Nephron progenitor cell (in vitro differentiated cells): ENCODE measurements around the gene ZSCAN9.

Source experiments
- DNase-seq: peaks from one replicate; pipeline ENCODE4 v3.0.0; 2021
- H3K27ac Mint-ChIP-seq: 2 replicates; pipeline ENCODE4 v1.8.0; 2021; ENCODE audit warnings: mild to moderate bottlenecking, moderate library complexity, mixed read lengths
- H3K27me3 Mint-ChIP-seq: 2 replicates; pipeline ENCODE4 v1.8.0; 2021; ENCODE audit warnings: mild to moderate bottlenecking, low read depth, mixed read lengths; ENCODE audit not compliant: poor library complexity
- H3K36me3 Mint-ChIP-seq: 2 replicates; pipeline ENCODE4 v1.8.0; 2021; ENCODE audit warnings: low read depth, mixed read lengths
- H3K4me1 Mint-ChIP-seq: 2 replicates; pipeline ENCODE4 v1.8.0; 2021; ENCODE audit warnings: mixed read lengths
- H3K4me3 Mint-ChIP-seq: 2 replicates; pipeline ENCODE4 v1.8.0; 2021; ENCODE audit warnings: mild to moderate bottlenecking, moderate library complexity, mixed read lengths
- H3K9me3 Mint-ChIP-seq: 2 replicates; pipeline ENCODE4 v1.8.0; 2021; ENCODE audit warnings: mild to moderate bottlenecking, moderate library complexity, mixed read lengths
- CTCF ChIP-seq: fragments of 200-600 bp; sonication (generic); IDR thresholded peaks from 2 replicates; pipeline ENCODE4 v1.5.0; 2021; ENCODE audit warnings: antibody characterized with exemption

The ZSCAN9 gene

GRCh38 chr6:28203201-28203600 lies 21.9 kb upstream of the ZSCAN9 start:
- DNase-seq = no peak
- H3K27ac Mint-ChIP-seq = no peak overlapping the region
- no peaks in the 10 kb centered on the region for H3K36me3 Mint-ChIP-seq
- TF ChIP-seq CTCF = no peak
- H3K27me3 Mint-ChIP-seq = peaks cover 85% of the 10 kb centered on the region
- peaks cover 55% of the 10 kb centered on the region for H3K9me3 Mint-ChIP-seq
- no peak overlapping the region for H3K4me3 Mint-ChIP-seq
- H3K4me1 Mint-ChIP-seq = peaks cover 12% of the 10 kb centered on the region

GRCh38 chr6:28205879-28206278 lies 19.2 kb upstream of the ZSCAN9 start:
- Mint-ChIP-seq H3K4me1 (peaks cover 17% of the 10 kb centered on the region), H3K4me3 (no peak overlapping the region), H3K9me3 (peaks cover 47% of the 10 kb centered on the region), H3K27ac (no peak overlapping the region), H3K27me3 (peaks cover 94% of the 10 kb centered on the region), H3K36me3 (no peaks in the 10 kb centered on the region)
- no peak for DNase-seq
- no peak for TF ChIP-seq CTCF

- no peak for TF ChIP-seq CTCF
- Mint-ChIP-seq H3K36me3 (no peaks in the 10 kb centered on the region), H3K27me3 (peaks cover 94% of the 10 kb centered on the region), H3K27ac (no peak overlapping the region), H3K4me1 (peaks cover 18% of the 10 kb centered on the region), H3K9me3 (peaks cover 47% of the 10 kb centered on the region), H3K4me3 (peak overlapping the region; percentile 87)
- DNase-seq = no peak
Observed at GRCh38 chr6:28206527-28206926, 18.5 kb upstream of the ZSCAN9 start.

- peaks cover 47% of the 10 kb centered on the region for H3K9me3 Mint-ChIP-seq
- no peak for DNase-seq
- H3K27me3 Mint-ChIP-seq = peaks cover 94% of the 10 kb centered on the region
- H3K27ac Mint-ChIP-seq = no peak overlapping the region
- TF ChIP-seq CTCF = no peak
- H3K4me3 Mint-ChIP-seq = peak overlapping the region; percentile 87
- no peaks in the 10 kb centered on the region for H3K36me3 Mint-ChIP-seq
- H3K4me1 Mint-ChIP-seq = peaks cover 23% of the 10 kb centered on the region
Observed at GRCh38 chr6:28206928-28207509, 18.1 kb upstream of the ZSCAN9 start.

- peaks cover 28% of the 10 kb centered on the region for H3K4me1 Mint-ChIP-seq
- TF ChIP-seq CTCF = no peak
- no peak overlapping the region for H3K27ac Mint-ChIP-seq
- H3K36me3 Mint-ChIP-seq = no peaks in the 10 kb centered on the region
- peak overlapping the region; percentile 87 for H3K4me3 Mint-ChIP-seq
- peaks cover 47% of the 10 kb centered on the region for H3K9me3 Mint-ChIP-seq
- peak; percentile 56 for DNase-seq
- H3K27me3 Mint-ChIP-seq = peaks cover 94% of the 10 kb centered on the region
Observed at GRCh38 chr6:28207510-28208110, 17.5 kb upstream of the ZSCAN9 start.

GRCh38 chr6:28208111-28208659 lies 16.9 kb upstream of the ZSCAN9 start:
- Mint-ChIP-seq H3K36me3 (no peaks in the 10 kb centered on the region), H3K4me1 (peaks cover 29% of the 10 kb centered on the region), H3K9me3 (peaks cover 47% of the 10 kb centered on the region), H3K27me3 (peaks cover 100% of the 10 kb centered on the region), H3K4me3 (peak overlapping the region; percentile 87), H3K27ac (no peak overlapping the region)
- TF ChIP-seq CTCF = no peak
- peak; percentile 25 for DNase-seq
